Epithelial cell of prostate (primary cell): Measurements from ENCODE around the gene P2RX4.
"Not testable (repeated sequence)": the region's sequence is repeated elsewhere in the genome, so short reads cannot be mapped to it uniquely, and the experiment has no call there.

ENCODE experiments used
- DNase-seq: peaks from one replicate; pipeline ENCODE4 v3.0.0-alpha.2; 2011; ENCODE audit warnings: low read depth, low spot score
- H3K27ac ChIP-seq: fragments of 450-650 bp; 2 replicates; pipeline ENCODE4 v1.5.1; 2017; ENCODE audit warnings: mild to moderate bottlenecking

Gene P2RX4

DNA sequence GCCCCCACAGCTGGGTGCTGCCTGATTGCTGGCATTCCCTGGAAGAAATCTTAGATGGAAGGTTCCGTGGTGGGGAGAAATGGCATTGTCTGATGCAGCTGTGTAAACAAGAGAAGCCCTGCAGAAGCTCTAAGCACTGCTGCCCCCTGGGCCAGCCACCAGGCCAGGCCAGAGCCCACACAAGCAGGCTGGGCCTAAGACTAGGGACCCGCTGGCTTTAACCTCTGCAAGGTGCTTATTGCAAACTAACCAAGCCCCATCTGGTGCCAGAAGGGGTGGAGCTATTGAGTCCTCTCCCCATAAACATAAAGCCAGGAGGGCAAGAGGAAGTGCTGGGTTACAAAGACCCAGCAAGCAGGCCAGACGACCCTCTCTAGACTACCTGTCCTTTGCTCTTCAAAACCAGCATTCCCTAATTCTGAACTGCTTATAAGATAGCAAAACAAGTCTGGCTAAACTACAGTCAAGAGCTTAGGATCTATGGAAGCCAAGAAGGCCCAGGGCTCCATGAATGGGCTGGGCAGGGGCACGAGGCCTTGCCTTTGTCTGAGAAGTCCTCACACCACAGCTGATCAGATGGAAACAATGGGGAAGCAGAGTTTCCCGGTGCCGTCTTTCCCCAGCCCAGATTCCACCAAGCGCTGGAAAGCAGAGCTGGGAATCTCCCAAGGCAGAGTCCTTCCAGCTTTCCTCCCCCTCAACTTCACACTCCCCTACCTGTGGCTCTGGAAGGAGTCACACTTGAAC is 28.8 kb downstream of the P2RX4 start:
- no peak overlapping the region for H3K27ac ChIP-seq
- DNase-seq: no peak

- DNase-seq: no peak
- H3K27ac ChIP-seq: no peak overlapping the region
Observed at GRCh38 chr12:121239351-121240061, 29.6 kb downstream of the P2RX4 start.

GRCh38 chr12:121240062-121240420 is 30.1 kb downstream of the P2RX4 start:
- DNase-seq: no peak
- no peak overlapping the region for H3K27ac ChIP-seq

DNA sequence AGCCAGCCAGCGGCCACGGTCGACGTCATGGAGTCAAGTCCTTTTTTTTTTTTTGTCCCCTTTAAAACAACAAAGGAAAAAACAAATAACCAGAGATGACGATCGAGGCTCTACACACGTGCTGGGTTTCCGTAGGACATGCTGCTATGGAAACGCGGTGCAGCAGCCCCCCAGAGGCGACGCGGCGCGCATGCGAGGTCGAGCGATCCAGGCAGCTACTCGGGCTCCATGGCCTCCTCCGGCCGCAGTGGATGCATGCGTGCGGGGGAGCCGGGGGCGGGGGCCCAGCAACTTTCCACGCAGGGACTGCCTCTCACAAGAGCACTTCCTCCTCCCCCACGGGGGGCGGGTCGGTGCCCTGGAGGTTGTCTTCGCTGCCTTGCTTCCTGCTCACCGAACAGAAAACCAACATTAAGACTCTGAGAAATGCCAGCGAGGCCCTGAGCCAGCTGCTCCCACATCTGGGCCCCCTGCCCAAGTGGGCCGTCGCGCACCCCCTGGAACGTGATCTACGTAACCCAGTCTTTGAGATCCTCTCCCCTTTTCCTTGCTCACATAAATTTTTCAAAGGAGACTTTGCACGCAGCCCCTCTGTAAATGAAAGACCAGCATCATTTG is 30.7 kb downstream of the P2RX4 start:
- DNase-seq: no peak
- no peak overlapping the region for H3K27ac ChIP-seq

DNA sequence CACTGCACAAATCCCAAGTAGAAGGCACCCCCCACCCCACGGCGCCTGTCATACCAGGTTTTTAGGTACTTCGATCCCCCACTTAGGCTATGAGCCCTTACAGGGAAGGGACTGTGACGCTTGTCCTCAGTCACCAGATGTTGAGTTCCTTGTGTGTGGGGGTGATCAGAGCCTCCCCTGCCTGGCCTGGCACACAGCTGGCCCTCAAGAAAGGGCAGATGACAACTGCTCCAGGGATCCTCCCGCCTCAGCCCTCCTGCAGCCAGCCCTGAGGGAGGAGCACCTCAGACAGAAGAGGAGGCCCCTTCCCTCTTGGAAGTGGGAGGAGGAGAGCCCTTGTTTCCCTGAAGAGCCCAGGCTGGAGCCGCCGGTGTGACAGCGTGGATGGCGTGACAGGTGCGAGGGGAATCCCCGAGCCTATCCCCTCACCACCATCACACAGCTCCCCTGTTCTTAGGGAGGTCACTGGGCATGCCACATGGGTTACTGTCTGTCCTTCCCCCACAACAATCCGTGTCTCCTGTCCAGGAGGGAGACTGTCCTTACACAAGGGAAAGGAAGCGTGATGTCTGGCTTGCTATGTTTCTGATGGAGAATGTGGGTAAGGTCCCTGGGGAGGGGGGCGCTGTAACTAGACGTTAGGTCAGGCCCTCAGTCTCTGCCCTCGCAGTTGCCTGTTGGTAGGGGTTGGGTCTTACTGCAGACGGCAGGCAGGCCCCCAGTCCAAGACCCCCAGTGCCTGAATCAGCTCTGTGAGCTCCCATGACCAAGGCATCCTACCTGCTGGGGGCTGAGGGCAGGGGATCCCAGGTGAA is 31.4 kb downstream of the P2RX4 start:
- DNase-seq: no peak
- H3K27ac ChIP-seq: no peak overlapping the region

DNA sequence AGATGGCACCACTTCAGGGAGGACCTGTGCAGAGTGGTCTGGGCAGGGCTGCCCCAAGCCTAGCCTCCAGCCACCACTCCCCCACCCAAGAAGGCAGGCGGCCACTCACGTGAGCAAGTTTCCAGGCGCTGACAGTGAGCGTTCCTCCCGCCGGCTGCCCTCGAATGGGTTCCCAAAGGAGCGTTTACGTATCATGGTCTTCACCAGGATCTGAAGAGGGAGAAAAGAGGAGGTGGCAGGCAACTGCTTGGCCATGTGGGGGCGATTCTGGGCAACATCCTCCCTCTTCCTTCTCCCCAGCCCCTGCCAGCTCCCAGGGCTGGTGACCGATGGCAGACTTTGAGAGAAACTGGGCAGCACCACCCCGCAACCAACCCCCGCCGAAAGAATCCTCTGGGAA is 35.1 kb downstream of the P2RX4 start:
- no peak overlapping the region for H3K27ac ChIP-seq
- DNase-seq: no peak

- H3K27ac ChIP-seq: no peak overlapping the region
- DNase-seq: no peak
Observed at GRCh38 chr12:121245951-121246350, 36.0 kb downstream of the P2RX4 start.

DNA sequence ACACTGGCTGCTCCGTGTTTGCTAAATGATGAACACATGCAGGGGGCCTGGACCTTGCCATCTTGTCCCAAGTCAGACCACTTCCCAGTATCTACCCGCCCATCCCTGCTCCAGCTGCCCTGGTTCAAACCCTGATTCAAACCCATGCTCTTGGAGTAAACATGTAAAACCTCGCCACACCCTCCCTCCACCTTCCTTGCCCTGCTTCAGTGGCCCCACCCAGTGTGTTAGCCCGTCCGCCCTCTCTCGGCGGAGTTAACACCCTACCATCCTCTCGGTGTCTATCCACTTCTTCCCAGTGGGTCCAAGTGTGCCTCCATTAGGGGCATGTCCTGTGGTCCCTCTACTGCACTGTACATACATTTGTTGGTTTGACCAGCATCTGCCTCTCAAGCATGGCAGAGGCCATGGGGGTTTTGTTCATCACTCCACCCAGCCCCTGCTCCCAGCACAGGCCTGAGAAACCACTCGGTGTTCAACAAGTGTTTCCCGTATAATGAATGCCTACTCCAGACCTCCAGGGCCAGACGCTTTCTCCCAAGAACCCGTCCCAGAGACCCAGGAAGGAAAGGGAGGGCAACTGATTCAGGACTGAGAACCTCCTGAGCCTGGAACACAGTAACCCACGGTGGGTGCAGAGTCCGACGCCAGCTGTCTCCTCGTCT is 37.1 kb downstream of the P2RX4 start:
- DNase-seq: no peak
- H3K27ac ChIP-seq: no peak overlapping the region

DNA sequence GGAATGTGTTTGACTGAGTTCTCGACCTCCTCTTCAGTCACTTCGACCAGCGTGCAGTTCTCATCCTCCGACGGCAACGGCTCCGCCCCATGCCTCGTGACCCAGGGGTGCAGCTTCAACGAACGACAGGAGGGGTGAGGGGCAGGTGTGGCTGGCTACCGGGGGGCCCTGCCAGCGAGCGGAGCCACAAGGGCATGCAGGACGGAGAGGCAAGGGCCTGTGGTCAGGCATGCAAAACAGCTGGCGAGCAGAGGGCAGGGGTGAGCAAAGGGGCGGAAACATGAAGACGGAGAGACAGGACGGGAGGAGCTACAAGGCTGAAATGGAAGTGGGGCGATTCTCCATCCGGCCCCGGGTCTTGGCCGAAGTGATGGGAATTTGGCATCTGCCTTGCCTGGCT is 38.7 kb downstream of the P2RX4 start:
- no peak overlapping the region for H3K27ac ChIP-seq
- no peak for DNase-seq

- no peak for DNase-seq
- no peak overlapping the region for H3K27ac ChIP-seq
Observed at GRCh38 chr12:121250359-121250758, 40.4 kb downstream of the P2RX4 start.

DNA sequence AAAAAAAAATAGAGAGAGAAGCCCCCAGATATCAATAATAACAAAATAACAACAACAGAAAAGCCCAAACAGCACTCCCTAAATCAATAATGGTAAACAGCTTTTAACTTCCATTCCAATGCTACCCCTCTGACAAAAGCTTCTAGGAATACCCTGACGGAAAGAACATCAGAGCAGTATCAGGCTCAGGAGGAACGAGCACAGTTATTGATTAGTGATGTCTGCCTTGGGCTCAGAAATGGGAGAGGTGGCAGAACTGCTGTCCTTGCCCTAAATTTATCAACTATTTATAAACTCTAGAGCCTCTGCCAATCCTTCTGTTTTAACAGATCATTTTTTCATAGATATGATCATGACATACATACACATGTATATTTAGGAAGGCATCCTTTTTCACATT is 41.9 kb downstream of the P2RX4 start:
- no peak overlapping the region for H3K27ac ChIP-seq
- no peak for DNase-seq

DNA sequence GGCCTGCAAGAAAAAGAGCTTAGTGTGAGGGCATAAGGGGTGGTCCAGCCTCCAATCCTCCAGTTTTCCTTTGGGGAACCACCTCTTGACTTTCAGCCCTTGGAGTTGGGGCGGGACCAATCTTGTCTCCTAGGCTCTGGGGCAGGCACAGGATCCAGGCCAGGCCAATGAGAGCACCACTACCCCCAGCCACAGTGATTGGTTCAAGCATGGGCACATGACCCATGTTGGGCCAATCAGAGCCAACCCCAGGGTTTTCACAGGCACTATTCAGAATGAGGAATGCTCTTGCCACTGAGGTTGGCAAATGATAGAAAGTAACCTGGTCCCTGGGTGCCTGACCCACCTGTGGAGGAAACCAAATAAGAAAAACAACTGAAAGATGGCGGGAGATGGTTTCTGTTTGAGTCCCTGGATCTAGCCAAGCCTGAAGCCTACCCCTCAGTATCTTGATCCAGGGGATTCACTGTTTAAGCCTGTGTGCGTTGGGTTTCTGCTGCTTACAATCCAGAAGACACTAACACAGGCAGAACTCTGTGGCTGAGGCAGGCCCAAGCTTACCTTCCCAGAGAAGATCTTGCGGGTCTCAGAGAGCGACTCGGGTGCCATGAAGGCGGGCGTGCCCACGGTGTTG is 42.9 kb downstream of the P2RX4 start:
- no peak for DNase-seq
- no peak overlapping the region for H3K27ac ChIP-seq

DNA sequence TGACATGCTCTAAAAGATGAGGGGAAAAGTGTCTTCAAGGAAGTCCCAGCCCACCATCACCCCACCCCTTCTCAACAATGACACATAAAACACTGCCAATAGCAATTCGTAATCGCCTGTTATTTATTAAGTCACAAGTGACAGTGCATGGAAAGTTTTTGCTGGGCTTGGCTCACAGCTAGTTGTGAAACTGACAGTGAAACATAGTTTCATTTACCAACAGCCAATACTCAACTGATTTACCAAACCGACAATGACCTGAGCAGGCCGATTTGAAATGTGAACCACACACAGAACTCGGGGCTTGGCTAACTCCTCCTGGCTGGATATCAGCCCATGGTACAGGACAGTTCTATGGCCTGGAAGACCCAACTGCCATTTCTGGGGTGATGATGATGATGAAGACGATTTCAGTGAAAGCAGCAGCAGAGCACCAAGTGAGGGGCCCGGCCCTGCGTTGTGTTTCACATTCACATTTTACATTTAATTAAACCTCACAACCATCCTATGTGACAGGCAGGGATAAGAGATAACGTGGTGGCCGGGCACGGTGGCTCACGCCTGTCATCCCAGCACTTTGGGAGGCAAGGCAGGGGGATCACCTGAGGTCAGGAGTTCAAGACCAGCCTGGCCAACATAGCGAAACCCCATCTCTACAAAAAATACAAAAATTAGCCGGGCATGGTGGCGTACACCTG is 43.9 kb downstream of the P2RX4 start:
- no peak overlapping the region for H3K27ac ChIP-seq
- DNase-seq: no peak

GRCh38 chr12:121255433-121255832 is 45.5 kb downstream of the P2RX4 start:
- no peak for DNase-seq
- H3K27ac ChIP-seq: no peak overlapping the region

DNA sequence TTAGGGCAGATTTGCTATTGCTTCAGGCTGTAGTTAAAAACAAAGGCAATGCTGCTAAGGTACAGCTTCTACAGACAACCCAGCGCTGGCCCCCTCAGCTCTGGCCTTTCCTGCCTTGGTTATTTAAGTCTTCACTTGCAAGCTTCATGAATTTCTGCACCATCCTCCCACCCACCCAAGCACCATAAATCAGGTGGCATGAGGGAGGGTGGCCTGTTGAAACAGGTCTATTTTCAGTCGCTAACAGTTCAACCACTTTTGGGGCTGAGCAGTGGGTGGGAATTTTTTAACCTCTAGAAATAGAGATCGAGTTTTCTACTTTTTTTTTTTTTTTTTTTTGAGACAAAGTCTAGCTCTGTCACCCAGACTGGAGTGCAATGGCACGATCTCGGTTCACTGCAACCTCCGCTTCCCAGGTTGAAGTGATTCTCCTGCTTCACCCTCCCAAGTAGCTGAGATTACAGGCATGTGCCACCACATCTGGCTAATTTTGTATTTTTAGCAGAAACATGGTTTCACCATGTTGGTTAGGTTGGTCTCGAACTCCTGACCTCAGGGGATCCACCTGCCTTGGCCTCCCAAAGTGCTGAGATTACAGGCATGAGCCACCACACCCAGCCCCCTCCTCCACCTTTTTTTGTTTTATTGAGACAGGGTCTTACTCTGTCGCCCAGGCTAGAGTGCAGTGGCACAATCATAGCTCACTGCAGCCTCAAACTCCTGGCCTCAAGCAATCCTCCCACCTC is 47.9 kb downstream of the P2RX4 start:
- not testable (repeated sequence) for DNase-seq, H3K27ac ChIP-seq

- H3K27ac ChIP-seq: no peak overlapping the region
- no peak for DNase-seq
Observed at GRCh38 chr12:121259074-121259473, 49.1 kb downstream of the P2RX4 start.

DNA sequence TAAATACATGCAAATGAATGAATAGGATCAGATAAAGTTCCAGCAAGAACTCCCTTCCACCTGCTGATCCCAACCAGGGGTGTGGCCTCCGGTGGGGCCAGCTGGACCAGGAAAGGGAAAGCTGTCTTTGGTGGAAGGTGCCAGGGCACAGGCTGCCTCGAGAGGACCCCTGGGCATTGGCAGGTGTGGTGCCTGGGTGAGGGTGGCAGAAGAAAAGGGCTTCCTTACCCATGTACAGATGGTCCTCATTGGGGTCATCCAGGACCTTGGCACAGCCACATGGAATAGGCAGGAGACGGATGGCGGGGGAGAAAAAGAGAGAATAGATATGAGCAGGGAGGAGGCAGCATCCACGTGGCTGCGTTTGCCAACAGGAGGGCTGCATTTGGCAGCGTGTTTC is 50.2 kb downstream of the P2RX4 start:
- no peak overlapping the region for H3K27ac ChIP-seq
- DNase-seq: no peak

DNA sequence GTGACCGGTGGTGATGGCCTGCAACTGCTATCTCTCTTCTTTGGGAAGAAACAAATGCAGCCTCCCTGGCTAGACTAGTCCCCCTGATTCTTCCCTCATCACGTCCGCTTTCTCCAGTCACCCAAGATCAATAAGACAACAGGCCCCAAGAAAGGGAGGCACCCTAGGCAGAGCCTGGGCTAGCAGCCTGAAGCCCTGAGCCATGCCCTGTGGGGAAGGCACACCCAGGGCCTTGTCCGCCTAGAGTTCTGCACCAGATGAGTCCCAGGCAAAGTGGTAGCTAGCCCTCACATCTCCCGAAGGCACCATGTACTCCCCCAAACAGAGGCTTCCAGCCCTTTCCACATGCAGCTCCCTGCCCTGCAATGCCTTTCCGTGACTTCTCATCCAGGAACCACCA is 51.5 kb downstream of the P2RX4 start:
- H3K27ac ChIP-seq: no peak overlapping the region
- DNase-seq: no peak
